HepG2 (cell line): ENCODE measurements around the gene FSD2. TPM values are rescaled to one million over a fixed set of nuclear protein-coding genes. Genes with fewer than 3 reads are reported as not detected.
A peak's percentile ranks its signal among the peaks of the same experiment; 100 is the strongest.

ENCODE experiments used
- CENPX ChIP-seq: sonication (generic); formaldehyde crosslinking; IDR thresholded peaks from 2 replicates; pipeline ENCODE4 v1.9.0; 2021; ENCODE audit warnings: mild to moderate bottlenecking, missing genetic modification reagents, moderate library complexity
- FLYWCH1 ChIP-seq: sonication (generic); formaldehyde crosslinking; IDR thresholded peaks from 2 replicates; pipeline ENCODE4 v1.8.1; 2023; ENCODE audit warnings: mild to moderate bottlenecking, missing genetic modification reagents
- FOXM1 ChIP-seq: sonication (generic); formaldehyde crosslinking; IDR thresholded peaks from 2 replicates; pipeline ENCODE4 v1.5.0; 2020; ENCODE audit warnings: missing genetic modification reagents
- IRF2 ChIP-seq: IDR thresholded peaks from 2 replicates; pipeline ENCODE4 v1.6.1; 2018; ENCODE audit warnings: missing genetic modification reagents, missing compliant biosample characterization
- JDP2 ChIP-seq: sonication (generic); formaldehyde crosslinking; IDR thresholded peaks from 2 replicates; pipeline ENCODE4 v1.8.1; 2022; ENCODE audit warnings: missing genetic modification reagents, borderline replicate concordance
- KLF16 ChIP-seq, 2 experiments: sonication (generic) in 1 of 2; formaldehyde crosslinking in 1 of 2; IDR thresholded peaks; 2 replicates each; pipeline versions ENCODE4 v1.6.1 to v1.8.0; 2016 to 2023; ENCODE audit warnings: missing genetic modification reagents in 2 of 2, missing compliant biosample characterization in 1 of 2
- MIXL1 ChIP-seq: IDR thresholded peaks from 2 replicates; pipeline ENCODE4 v1.6.1; 2016
- MLX ChIP-seq: IDR thresholded peaks from 2 replicates; pipeline ENCODE4 v1.6.1; 2016
- NBN ChIP-seq: fragments of 450-650 bp; conservative IDR thresholded peaks from 2 replicates; pipeline ENCODE4 v1.6.1; 2017
- NFRKB ChIP-seq: fragments of 450-650 bp; IDR thresholded peaks from 2 replicates; pipeline ENCODE4 v1.6.1; 2017
- SMARCC2 ChIP-seq: fragments of 450-650 bp; IDR thresholded peaks from 2 replicates; pipeline ENCODE4 v1.6.1; 2017; ENCODE audit warnings: antibody characterized with exemption, mild to moderate bottlenecking
- SP5 ChIP-seq: IDR thresholded peaks from 2 replicates; pipeline ENCODE4 v1.6.1; 2016; ENCODE audit warnings: low read depth, borderline replicate concordance
- SRY ChIP-seq: sonication (generic); formaldehyde crosslinking; IDR thresholded peaks from 2 replicates; pipeline ENCODE4 v1.8.0; 2022; ENCODE audit warnings: mild to moderate bottlenecking, missing genetic modification reagents
- ZBTB39 ChIP-seq: sonication (generic); formaldehyde crosslinking; IDR thresholded peaks from 2 replicates; pipeline ENCODE4 v1.5.0; 2020; ENCODE audit warnings: missing genetic modification reagents
- ZNF354B ChIP-seq: sonication (generic); formaldehyde crosslinking; IDR thresholded peaks from 2 replicates; pipeline ENCODE4 v1.8.0; 2022; ENCODE audit warnings: mild to moderate bottlenecking, missing genetic modification reagents
- ZNF431 ChIP-seq: sonication (generic); formaldehyde crosslinking; IDR thresholded peaks from 2 replicates; pipeline ENCODE4 v1.9.0; 2022; ENCODE audit warnings: missing genetic modification reagents, low read depth, mild to moderate bottlenecking, borderline replicate concordance
- ZNF574 ChIP-seq: sonication (generic); formaldehyde crosslinking; IDR thresholded peaks from 2 replicates; pipeline ENCODE4 v1.4.0; 2020; ENCODE audit warnings: missing genetic modification reagents
- ZNF7 ChIP-seq: IDR thresholded peaks from 2 replicates; pipeline ENCODE4 v1.6.1; 2016; ENCODE audit warnings: missing biosample characterization, missing genetic modification reagents
- ZNF768 ChIP-seq: sonication (generic); formaldehyde crosslinking; IDR thresholded peaks from 2 replicates; pipeline ENCODE4 v1.4.0; 2020; ENCODE audit warnings: missing genetic modification reagents
- polyA plus RNA-seq, 8 experiments: library from polyadenylated mRNA; depleted of rRNA in 3 of 8; stranded (reverse) in 7 of 8; unstranded in 1 of 8; fragments of >200 nt; fragmentation: Illumina TruSeq in 4 of 8; extraction: Trizol in 4 of 8; gene quantifications; 2 replicates each; pipeline versions ENCODE4 v1.2.1 to v1.2.3, GENCODE V29; 2011 to 2016; ENCODE audit warnings: low read depth in 4 of 8, missing spikeins in 1 of 8, mixed read lengths in 1 of 8; ENCODE audit not compliant: insufficient read depth in 1 of 8
- total RNA-seq, 5 experiments: library from RNA; depleted of rRNA; stranded (reverse); fragments of >200 nt; fragmentation: Illumina TruSeq; extraction: Trizol; gene quantifications; 2 replicates each; pipeline ENCODE4 v1.2.3, GENCODE V29; 2016; ENCODE audit warnings: low read depth in 1 of 5
- TF ChIP-seq, protein P1 (sequence below), 2 experiments: sonication (generic) in 1 of 2; formaldehyde crosslinking in 1 of 2; IDR thresholded peaks; 2 replicates each; pipeline versions ENCODE4 v1.5.1 to v1.6.1; 2011 to 2020; ENCODE audit warnings: borderline replicate concordance in 1 of 2, low read depth in 1 of 2, low read length in 1 of 2, mild to moderate bottlenecking in 1 of 2, missing genetic modification reagents in 1 of 2, moderate library complexity in 1 of 2
- TF ChIP-seq, protein P2 (sequence below): sonication (generic); formaldehyde crosslinking; IDR thresholded peaks from 2 replicates; pipeline ENCODE4 v1.4.0; 2020; ENCODE audit warnings: missing genetic modification reagents

The FSD2 gene
- total and polyA plus RNA-seq, 2 of the 13 experiments (the other 11 are each of a cell fraction or from before 2014, with no cell fraction given): not detected

GRCh38 chr15:82749951-82750830 lies 55.7 kb downstream of the FSD2 start (continued):
- TF ChIP-seq, protein P1, sequence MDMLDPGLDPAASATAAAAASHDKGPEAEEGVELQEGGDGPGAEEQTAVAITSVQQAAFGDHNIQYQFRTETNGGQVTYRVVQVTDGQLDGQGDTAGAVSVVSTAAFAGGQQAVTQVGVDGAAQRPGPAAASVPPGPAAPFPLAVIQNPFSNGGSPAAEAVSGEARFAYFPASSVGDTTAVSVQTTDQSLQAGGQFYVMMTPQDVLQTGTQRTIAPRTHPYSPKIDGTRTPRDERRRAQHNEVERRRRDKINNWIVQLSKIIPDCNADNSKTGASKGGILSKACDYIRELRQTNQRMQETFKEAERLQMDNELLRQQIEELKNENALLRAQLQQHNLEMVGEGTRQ (IDR thresholded peaks at IDR 0.05; ENCODE audit: low read depth, low read length): no peak
- TF ChIP-seq, protein P1 (CRISPR knock-in tag; IDR thresholded peaks at IDR 0.05; ENCODE audit: borderline replicate concordance): peak; percentile 38; the same call in 1 of the 2 replicates
- TF ChIP-seq CENPX (no peak), FLYWCH1 (CRISPR knock-in tag) (no peak), JDP2 (CRISPR knock-in tag) (no peak), IRF2 (CRISPR knock-in tag) (peak; percentile 77), SP5 (CRISPR knock-in tag) (no peak), NBN (no peak), NFRKB (no peak), SMARCC2 (no peak), ZNF354B (CRISPR knock-in tag) (peak; percentile 61; the same call in 1 of the 2 replicates), MLX (0 out of 2 replicates have a peak, but pooled peaks have one; percentile 57), ZNF574 (CRISPR knock-in tag) (peak; percentile 96), ZNF431 (CRISPR knock-in tag) (0 out of 2 replicates have a peak, but pooled peaks have one; percentile 64), ZNF7 (no peak), MIXL1 (CRISPR knock-in tag) (peak; percentile 16; the same call in 1 of the 2 replicates), ZNF768 (CRISPR knock-in tag) (peak; percentile 24; the same call in 1 of the 2 replicates), KLF16 (CRISPR knock-in tag; IDR thresholded peaks at IDR 0.05) (peak in 1 of 2 experiments; percentile 60; a peak in 1 of 4 replicates), ZBTB39 (CRISPR knock-in tag) (no peak), SRY (no peak; the same call in 1 of the 2 replicates), FOXM1 (CRISPR knock-in tag) (no peak)
- TF ChIP-seq, protein P2, sequence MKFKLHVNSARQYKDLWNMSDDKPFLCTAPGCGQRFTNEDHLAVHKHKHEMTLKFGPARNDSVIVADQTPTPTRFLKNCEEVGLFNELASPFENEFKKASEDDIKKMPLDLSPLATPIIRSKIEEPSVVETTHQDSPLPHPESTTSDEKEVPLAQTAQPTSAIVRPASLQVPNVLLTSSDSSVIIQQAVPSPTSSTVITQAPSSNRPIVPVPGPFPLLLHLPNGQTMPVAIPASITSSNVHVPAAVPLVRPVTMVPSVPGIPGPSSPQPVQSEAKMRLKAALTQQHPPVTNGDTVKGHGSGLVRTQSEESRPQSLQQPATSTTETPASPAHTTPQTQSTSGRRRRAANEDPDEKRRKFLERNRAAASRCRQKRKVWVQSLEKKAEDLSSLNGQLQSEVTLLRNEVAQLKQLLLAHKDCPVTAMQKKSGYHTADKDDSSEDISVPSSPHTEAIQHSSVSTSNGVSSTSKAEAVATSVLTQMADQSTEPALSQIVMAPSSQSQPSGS (CRISPR knock-in tag): peak; percentile 78
